Fibroblast of skin of scalp (primary cell): ENCODE data around the gene PIK3CB.
"Not testable (repeated sequence)": the region's sequence is repeated elsewhere in the genome, so short reads cannot be mapped to it uniquely, and the experiment has no call there.

Experiments
- DNase-seq: peaks from one replicate; pipeline ENCODE4 v3.0.0-alpha.2; 2013

PIK3CB gene

DNA sequence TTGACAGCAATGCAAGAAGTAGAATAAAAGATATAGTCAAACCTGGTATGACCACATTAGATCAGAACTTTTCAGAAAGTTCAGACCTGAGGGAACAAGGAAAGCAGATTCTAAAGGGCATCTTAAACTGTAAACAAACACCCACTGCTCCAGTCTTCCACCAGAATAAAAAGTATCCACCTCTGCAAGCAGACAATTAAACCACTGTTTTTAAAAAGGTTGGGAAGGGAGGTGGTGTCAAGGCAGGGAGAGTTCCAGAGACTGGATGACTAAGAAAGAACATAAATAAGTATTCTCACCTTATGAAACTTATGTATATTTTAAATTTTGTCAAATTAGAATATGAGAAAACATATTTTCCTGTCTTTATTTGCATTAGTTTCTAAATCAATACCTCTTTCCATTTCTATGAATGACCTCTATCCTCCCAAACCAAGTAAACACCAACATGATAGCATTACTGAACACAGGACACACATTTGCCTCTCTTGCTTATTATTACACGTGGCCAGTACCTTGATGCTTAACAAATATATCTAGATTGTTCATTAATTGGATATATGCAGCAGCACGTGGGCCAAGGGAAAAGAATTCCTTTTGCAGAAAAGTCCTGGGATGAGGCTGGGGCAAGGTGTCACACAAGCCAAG, 31.6 kb downstream of the PIK3CB start:
- no peak for DNase-seq

DNA sequence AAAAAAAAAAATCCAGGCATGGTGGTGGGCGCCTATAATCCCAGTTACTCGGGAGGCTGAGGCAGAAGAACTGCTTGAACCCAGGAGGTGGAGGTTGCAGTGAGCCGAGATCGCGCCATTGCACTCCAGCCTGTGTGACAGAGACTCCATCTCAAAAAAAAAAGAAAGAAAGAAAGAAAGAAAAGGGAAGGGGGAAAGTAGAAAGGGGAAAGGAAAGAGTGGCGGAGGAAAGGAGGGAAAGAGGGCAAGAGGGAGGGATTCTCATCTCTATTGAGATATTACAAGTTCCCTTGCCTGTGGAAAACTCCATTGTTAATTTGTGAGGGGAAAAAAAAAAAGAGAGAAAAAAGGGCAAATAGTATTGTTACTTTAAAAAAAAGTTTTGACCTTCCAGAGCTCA, 32.5 kb downstream of the PIK3CB start:
- DNase-seq = not testable (repeated sequence)

DNA sequence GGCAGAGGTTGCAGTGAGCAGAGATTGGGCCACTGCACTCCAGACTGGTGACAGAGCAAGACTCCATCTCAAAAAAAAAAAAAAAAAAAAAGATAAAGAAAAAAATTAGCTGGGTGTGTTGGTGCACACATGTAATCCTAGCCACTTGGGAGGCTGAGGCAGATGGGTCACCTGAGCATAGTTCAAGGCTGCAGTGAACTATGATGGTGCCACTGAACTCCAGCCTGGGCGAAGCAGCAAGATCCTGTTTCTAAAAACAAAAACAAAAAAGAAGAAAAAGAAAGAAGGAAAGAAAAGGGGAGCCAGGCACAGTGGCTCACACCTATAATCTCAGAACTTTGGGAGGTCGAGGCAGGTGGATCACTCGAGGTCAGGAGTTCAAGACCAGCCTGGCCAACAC, 32.9 kb downstream of the PIK3CB start:
- no peak for DNase-seq

DNA sequence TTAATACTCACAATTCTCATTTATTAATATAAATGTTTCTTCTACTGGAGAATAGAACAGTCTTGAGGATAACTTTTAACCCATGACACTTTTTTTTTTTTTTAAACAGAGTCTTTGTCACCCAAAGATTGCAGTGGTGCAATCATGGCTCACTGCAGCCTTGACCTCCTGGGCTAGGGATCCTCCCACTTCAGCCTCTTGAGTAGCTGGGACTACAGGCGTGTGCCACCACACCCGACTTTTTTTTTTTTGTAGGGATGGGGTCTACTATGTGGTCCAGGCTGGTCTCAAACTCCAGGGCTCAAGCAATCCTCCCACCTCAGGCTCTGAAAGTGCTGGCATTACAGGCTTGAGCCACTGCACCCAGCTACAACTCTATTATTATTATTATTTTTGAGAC, 34.5 kb downstream of the PIK3CB start:
- no peak for DNase-seq

DNA sequence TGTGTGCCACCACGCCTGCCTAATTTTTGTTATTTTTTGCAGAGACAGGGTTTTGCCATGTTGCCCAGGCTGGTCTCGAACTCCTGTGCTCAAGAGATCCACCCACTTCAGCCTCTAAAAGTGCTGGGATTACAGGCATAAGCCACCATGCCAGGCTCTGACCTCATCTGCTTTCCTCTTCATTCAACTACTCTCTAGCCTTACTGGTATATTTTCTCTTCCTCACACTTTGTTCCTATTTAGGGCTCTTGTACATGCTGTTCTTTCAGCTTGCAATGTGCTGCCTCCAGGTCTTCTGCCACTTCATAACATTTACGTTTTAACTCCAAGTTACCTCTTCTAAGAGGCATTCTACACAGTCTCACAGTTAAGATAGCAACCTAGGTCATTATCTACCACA, 34.9 kb downstream of the PIK3CB start:
- DNase-seq = no peak

DNA sequence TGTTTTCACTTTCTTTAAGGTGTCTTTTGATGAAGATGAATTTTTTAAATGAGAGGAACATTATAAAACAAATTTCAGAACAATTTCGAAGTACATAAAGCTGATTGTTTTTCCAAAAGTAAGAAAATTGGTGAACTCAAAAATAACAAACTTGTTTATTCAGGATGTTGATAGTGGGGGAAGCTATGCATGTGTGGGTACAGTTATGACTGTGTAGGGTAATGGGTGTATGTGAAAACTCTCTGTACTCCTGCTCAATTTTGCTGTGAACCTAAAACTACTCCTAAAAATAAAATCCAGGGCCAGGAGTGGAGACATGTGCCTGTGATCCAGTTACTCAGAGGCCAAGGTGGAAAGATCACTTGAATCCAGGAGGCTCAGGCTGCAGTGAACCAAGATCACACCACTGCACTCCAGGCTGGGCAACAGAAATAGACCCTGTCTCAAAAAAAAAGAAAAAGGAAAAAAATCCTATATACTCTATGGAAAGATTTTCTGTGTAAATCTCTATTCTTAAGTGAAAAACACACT, 37.2 kb downstream of the PIK3CB start:
- no peak for DNase-seq

DNA sequence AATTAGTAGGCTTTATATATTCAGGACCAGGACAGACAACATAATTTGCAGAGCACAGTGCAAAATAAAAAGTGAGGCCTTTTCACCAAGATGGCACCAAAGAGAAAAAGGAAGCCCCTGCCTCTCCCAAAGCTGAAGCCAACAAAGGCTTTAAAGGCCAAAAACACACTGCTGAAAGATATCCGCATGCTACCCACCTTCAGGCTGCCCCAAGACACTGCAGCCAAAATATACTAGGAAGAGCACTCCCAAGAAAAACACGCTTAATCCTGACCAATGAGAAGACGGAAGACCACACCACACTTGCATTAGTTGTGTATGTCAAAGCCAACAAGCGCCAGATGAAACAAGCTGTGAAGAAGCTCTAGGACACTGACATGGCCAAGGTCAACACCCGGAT, 38.0 kb downstream of the PIK3CB start:
- DNase-seq = no peak

DNA sequence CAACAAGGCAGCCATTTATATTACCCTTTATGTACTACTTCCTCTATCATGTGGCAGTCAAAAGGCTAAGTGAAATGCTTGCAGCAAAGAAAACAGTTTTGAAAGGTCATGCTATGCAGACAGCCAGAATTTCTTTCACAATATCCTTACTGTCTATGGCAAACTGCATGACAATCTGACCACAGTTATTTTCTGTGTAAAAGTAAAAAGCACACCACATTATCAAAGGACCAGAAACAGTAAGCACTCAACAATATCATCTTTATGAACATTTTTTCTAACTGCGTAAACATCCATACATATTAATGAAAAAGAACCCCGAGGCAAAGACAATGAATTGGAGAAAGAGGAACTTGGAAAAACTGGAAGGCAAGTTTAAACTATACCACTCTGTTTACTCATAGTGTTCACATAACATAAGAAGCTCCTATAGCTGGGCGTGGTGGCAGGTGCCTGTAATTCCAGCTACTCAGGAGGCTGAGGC, 47.9 kb downstream of the PIK3CB start:
- DNase-seq = peak; percentile 45

DNA sequence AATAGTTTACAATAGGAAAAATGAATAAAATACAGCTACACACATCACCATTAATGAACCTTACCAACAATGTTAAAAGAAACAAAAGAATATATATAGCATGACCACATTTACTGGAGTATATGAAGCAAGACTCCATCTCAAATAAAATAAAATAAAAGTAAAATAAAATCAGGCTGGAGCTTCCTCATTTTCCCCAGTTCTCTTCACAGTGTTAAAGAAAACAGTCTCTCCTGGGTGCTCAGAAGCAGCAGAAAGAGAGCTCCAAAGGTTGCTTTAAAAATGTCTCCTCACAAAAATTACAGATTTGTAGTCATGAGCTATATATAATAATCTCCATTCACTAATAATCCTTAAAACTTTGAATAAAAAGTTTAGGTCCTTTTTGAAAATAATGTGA, 48.8 kb downstream of the PIK3CB start:
- no peak for DNase-seq

DNA sequence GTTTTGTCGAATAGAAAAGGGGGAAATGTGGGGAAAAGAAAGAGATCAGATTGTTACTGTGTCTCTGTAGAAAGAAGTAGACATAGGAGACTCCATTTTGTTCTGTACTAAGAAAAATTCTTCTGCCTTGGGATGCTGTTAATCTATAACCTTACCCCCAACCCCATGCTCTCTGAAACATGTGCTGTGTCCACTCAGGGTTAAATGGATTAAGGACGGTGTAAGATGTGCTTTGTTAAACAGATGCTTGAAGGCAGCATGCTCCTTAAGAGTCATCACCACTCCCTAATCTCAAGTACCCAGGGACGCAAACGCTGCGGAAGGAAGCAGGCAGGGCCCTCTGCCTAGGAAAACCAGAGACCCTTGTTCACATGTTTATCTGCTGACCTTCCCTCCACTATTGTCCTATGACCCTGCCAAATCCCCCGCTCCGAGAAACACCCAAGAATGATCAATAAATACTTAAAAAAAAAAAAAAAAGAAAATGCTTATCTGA, 49.3 kb downstream of the PIK3CB start:
- not testable (repeated sequence) for DNase-seq

DNA sequence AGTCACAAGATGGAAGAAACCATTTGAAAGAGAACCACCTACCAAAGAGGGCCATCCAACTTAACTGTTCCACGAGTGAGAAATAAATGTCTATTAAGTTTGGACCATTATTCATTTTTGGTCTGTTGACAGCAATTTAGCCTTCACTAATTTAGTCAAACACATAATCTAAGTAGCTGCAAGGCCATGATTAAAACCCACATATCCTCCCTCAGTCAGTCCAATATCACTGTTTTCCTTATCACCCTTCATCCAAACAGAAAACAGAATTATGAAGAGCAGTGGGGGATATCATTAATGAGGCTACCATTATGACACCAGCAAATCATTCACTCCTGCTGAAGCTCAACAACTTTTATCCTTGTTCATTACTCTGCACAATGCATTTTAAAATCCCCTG, 52.0 kb downstream of the PIK3CB start:
- no peak for DNase-seq

DNA sequence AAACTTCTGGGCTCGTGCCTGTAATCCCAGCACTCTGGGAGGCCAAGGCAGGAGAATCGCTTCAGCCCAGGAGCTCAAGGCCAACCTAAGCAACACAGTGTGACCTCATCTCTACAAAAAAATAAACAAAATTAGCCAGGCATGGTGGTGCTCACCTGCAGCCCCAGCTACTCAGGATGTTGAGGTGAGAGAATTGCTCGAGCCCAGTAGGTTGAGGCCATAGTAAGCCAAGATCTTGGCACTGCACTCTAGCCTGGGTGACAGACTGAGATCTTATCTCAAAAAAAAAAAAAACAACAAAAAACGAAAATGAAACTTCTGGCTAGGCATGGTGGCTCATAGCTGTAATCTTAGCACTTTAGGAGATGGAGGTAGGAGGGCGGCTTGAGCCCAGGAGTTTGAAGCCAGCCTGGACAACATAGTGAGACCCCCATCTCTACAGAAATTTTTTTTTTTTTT, 53.7 kb downstream of the PIK3CB start:
- DNase-seq = no peak

DNA sequence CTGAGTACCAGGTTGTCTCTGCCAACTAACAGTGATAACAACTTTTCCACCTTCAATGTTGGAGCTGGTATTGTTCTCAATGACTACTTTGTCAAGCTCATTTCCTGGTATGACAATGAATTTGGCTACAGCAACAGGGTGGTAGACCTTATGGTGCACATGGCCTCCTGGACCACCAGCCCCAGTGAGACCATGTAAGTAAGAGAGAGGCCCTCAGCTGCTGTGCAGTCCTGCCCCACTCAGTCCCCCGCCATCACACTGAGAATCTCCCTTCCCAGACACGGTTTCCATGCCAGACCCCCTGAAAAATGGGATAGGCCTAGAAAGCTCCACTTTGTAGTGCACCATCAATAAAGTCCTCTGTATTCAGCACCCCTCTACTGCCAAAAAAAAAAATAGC, 56.1 kb downstream of the PIK3CB start:
- no peak for DNase-seq

DNA sequence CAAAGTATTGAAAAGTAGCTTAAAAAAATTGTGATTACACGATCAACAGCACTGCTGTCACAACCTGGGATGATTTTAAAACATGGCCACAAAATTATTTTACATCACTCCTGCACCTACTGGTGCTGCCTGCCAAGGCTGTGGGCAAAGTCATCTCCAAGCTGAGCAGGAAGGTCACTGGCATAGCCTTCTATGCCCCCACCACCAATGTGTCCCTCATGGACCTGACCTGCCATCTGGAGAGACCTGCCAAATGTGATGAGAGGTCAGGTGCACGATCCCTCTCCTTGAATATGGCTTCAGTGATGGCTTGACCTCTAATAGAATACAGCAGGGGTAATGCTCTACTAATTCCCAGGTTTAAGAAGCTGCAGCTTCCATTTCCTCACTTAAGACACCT, 57.8 kb downstream of the PIK3CB start:
- DNase-seq = no peak

DNA sequence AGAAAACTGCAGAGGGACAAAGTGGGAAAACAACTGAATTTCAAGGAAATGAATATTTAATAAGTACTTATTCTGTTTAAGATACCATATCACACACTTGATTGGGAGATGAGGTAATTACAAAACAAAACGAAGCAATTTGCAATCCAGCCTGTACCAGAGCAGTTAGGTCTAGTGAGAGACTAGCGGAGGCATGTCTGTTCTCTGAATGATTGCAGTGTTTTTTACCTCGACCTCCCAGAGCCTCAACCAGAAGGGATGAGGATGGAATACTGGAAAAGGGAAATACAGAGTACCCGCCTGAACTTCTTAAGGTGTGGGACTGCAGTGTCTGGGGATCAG, 59.5 kb downstream of the PIK3CB start:
- no peak for DNase-seq

DNA sequence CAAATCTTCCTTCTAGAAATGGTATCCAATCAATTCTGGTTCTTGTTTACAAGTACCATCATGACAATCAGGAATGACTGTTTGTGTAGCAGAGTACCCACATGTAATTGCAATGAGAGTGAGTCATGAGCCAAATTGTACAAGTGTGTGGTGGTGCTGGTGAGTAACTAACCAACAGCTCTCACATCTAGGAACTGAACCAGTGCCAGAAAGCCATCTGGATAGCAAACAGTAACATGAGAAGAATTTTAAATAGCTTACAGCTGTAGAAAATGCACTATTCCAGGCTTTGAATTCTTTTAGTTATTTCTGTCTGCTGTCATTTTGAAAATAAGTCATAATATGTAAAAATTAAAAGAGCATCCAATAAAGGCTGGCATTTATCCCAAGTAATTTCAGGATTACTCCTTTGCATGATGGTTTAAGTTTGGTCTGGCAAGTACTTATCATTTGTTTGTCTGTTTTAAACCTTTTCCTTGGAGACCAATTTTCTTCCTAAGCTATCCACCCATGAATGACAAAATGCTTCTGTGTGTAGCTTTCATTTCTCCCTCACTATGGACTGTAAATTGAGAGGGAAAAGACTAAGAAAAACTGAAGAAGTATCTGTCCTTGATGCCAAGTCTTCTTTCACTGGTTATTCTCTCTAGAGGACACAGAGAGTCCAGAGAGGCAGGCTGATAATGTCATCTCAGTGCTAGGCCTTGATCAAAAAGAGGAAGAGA, 60.0 kb downstream of the PIK3CB start:
- peak; percentile 99 for DNase-seq

DNA sequence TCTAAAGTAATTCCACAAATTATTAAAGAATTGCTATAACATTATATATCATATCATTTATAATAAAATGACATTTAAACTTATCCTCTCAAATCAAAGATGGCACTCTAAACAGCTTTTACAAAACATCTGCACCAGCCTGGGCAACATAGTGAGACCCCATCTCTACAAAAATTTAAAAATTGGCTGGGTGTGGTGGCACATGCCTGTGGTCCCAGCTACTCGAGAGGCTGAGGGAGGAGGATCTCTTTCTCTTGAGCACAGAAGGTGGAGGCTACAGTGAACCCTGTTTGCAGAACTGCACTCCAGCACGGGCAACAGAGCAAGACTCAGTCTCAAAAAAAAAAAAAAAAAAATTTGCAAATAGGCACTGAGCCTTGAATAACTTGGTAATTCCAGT, 63.1 kb downstream of the PIK3CB start:
- no peak for DNase-seq

DNA sequence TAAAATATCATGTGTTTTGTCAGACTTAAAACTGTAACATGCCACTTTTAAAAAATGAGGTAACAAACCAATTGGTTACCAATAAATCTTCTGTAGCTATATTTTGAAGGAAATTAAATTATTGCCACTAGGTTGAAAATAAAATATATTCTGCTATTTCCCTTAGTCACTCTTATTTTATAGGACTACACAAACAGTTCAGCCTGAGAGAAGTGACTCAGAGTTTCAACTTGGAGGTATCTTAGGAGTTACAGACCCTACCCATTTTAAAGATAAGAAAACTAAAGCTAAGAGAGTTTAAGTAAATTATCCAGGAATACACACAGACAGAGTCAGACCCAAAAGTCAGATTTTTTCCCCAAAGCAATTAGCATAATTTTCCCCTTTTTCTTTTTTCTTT, 65.1 kb downstream of the PIK3CB start:
- DNase-seq = no peak

DNA sequence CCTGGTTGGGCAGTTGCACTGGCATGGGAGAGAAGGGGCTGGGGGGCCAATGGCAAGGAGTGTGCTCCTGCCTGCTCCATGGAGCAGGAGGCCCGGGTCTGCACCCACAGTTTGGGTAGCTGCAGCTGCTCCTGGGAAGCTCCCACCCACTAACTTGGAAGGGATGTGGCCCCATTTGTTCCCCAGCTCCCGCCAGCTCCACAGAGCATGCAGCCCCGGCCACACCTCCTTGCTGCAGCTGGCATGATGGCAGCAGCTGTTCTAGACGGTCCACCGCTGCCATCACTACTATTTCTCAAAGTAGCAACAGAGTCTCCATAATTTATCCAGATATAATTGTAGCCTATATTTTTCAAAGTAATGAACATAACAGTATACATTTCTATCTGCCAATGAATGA, 65.8 kb downstream of the PIK3CB start:
- no peak for DNase-seq

DNA sequence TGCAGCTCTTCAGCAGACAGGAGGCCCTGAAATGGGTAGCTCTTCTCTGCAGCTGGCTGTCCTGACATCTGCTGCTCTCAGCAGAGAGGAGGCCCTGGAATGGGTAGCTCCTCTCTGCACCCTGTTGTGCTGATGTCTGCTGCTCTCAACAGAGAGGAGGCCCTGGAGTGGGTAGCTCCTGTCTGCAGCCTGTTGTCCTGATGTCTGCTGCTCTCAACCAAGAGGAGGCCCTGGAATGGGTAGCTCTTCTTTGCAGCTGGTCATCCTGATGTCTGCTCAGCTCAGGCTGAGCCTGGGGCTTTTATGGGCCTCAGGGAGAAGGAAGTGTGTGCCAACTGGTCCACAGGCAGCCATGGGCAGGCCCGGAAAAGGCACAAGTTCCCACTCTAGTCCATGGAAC, 66.6 kb downstream of the PIK3CB start:
- DNase-seq = no peak

DNA sequence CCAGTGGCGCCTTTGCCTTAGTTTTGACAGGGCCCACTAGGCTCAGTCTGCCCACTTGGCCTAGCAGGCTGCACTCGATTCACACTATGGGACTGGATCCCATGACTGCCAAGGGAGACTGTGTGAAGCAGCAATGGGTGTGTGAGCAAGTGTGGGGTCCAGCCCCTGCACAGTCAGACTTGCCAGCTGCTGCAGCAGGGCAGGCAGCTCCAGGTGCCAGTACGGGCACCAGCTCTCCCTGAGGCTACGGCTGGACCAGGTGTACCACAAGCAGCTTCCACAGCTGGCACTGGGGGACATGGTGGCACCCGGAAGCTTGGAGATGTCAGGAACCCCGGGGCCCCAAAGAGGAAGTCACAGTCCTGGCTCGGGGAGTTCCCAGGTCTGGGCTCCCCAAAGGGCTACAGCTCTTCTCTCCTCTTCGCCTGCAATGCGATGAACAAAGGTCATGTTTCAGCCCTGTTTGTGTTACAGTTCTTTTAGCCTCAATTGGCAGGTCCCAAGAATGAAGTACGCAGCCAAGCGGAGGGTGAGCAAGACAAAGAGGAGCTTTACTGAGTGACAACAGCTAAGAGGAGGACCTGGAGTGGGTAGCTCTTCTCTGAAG, 67.1 kb downstream of the PIK3CB start:
- no peak for DNase-seq

DNA sequence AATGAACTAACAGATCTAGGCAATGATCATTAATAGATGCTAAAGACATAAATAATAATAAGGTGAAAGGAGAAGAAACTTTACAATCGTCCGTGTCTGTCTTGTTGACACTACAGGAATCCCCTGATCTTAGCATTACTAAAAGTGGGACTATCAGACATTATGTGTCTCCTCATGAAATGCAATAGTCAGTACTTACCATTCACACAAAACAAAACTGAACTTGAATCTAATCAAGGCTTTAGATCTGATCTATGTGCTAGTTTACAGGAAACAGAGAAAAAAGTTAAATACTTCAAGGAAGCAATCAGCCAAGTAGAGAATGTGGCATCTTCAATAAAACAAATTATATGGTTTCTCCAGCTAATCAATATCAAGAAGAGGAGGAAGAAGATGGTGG, 73.7 kb downstream of the PIK3CB start:
- no peak for DNase-seq

DNA sequence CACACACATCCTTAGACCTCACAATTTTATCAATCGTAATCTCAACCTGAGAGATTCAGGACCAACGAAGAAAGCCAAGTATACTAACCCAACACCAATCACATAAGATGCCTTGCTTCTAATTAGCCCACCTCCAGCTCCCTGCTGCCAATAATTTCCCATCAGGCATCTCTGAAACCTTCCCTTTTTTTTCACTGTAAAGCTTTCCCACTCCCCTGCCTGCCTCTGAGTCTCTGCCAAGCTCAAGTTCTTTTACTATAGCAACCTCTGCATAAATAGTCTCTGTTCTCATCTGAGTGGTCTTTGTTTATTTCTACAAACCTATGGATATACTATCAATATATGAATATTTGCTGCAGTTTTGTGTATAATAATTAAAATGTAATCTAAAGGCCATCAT, 86.5 kb downstream of the PIK3CB start:
- no peak for DNase-seq

DNA sequence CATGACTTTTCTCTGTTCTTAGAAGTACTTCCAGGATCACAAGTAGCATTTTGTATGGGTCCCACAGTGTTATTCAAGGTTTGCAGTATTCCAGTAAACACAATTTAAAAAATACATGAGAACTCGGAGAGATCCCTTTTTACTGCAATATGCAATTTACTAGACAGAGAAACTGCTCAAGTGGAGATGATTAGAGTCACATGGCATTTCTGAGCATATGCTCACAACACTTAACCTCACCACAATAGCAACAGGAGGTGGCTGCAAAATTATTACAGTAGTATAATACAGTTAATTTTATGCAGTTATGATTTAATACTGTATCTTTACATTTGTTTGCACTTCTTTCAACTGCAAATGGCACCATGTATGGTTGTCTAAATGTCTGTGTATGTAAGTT, 87.5 kb downstream of the PIK3CB start:
- DNase-seq = no peak
